ENCODE results near the gene RBBP7. TPM values are rescaled to one million over a fixed set of nuclear protein-coding genes. Genes with fewer than 3 reads are reported as not detected.

RBBP7 gene
- total and polyA plus RNA-seq, 2 of the 8 experiments (the other 6 are each of a cell fraction or from before 2014, with no cell fraction given), result 107 to 138 TPM

GRCh38 chrX:16870862-16871815 is 977 bp upstream of the RBBP7 start:
- H3K4ac ChIP-seq (replicated peaks; ENCODE audit: insufficient read length, low read depth, low read length), result no peak overlapping the region
- ChIA-PET CTCF (ENCODE audit: partially characterized antibody) (interaction anchor here (0.9 to 4.7 kb wide), 2 partner anchors 12 to 204 kb away, joined by 3 to 33 read pairs; no protein-coding TSS in a partner anchor), POLR2A (ENCODE audit: partially characterized antibody) (interaction anchor here (0.9 to 3.6 kb wide), 4 partner anchors 11 to 16 kb away, joined by 3 to 12 read pairs (median 8); no protein-coding TSS in a partner anchor)
- peak overlapping the region in 3 of 4 experiments; percentile 56 to 74 (median 74); a peak in 6 of 7 replicates for H3K9ac ChIP-seq (replicated peaks in 1 of 4; ENCODE audit: extremely low read depth in 1 of 4, low read depth in 3 of 4, low read length in 3 of 4)
- peak overlapping the region; percentile 48 for H3K18ac ChIP-seq (ENCODE audit: extremely low read depth, low read length)
- H3K23me2 ChIP-seq (ENCODE audit: low read depth, low read length), result peaks cover 6% of the 10 kb centered on the region
- peak overlapping the region; percentile 76 for H2AFZ ChIP-seq (ENCODE audit: low read length)
- H4K20me1 ChIP-seq (replicated peaks in 1 of 2; ENCODE audit: control insufficient read depth in 1 of 2, insufficient read depth in 2 of 2, low read length in 2 of 2), result peaks cover 5 to 15% of the 10 kb centered on the region in 2 experiments
- H2BK20ac ChIP-seq (ENCODE audit: low read length), result no peak overlapping the region
- H2AK5ac ChIP-seq (ENCODE audit: low read depth, low read length), result no peak overlapping the region
- 0 out of 2 replicates have a peak overlapping the region, but pooled peaks have one; percentile 50 for H2BK12ac ChIP-seq (ENCODE audit: low read depth, low read length)
- H3K56ac ChIP-seq (replicated peaks; ENCODE audit: insufficient read length, low read depth, low read length), result no peak overlapping the region
- H3K4me3 ChIP-seq (ENCODE audit: extremely low read depth in 1 of 4, insufficient read depth in 2 of 4, low read depth in 3 of 4, low read length in 4 of 4), result peak overlapping the region; percentile 41 to 82 (median 50)
- no peak overlapping the region for H3K23ac ChIP-seq (ENCODE audit: insufficient read length)
- peak overlapping the region; percentile 95; the same call in 1 of the 2 replicates for H4K8ac ChIP-seq (ENCODE audit: extremely low read depth, insufficient read depth, low read length)
- H3K4me1 ChIP-seq (replicated peaks in 1 of 4; ENCODE audit: control insufficient read depth in 3 of 4, insufficient read depth in 4 of 4, low read length in 3 of 4), result peaks cover 0 to 8% (median 0%) of the 10 kb centered on the region in 4 experiments; a peak in 3 of 7 replicates
- 3% methylated on average over 32 of the region's 41 CpGs; no CpG with 5 or more reads in 1 of the 2 experiments for WGBS, 2 experiments (ENCODE audit: extremely low coverage in 1 of 2, insufficient coverage in 1 of 2, insufficient read length in 1 of 2, insufficient replicate concordance in 2 of 2, low coverage in 1 of 2, low lambda C conversion rate in 2 of 2, missing lambda C conversion rate in 1 of 2)
- H3K79me2 ChIP-seq (ENCODE audit: control insufficient read depth in 1 of 2, insufficient read depth in 2 of 2, low read length in 2 of 2), result peaks cover 16 to 32% of the 10 kb centered on the region in 2 experiments
- no peak overlapping the region for H2BK120ac ChIP-seq (replicated peaks; ENCODE audit: low read depth, low read length)
- peaks cover 0 to 19% (median 1%) of the 10 kb centered on the region in 4 experiments; a peak in 4 of 8 replicates for H3K36me3 ChIP-seq (ENCODE audit: control insufficient read depth in 2 of 4, insufficient read depth in 4 of 4, low read length in 3 of 4)
- H3K9me3 ChIP-seq (ENCODE audit: insufficient read depth in 2 of 2, low read depth in 1 of 2, low read length in 1 of 2), result no peaks in the 10 kb centered on the region
- H3K27me3 ChIP-seq (replicated peaks in 1 of 4; ENCODE audit: control insufficient read depth in 3 of 4, extremely low read depth in 1 of 4, insufficient read depth in 3 of 4, low read length in 3 of 4), result no peaks in the 10 kb centered on the region
- FAIRE-seq (no peak), DNase-seq (ENCODE audit: low read depth in 1 of 2, low spot score in 2 of 2) (peak in 1 of 2 experiments; percentile 61)
- peak overlapping the region; percentile 66; the same call in 1 of the 2 replicates for H2BK5ac ChIP-seq (ENCODE audit: low read depth, low read length)
- peak overlapping the region; percentile 81 to 86 for H3K4me2 ChIP-seq (ENCODE audit: insufficient read depth in 1 of 2, low read depth in 2 of 2, low read length in 2 of 2)
- H3K14ac ChIP-seq (ENCODE audit: insufficient read length), result no peak overlapping the region
- H2BK15ac ChIP-seq (ENCODE audit: low read length), result no peak overlapping the region
- no peak overlapping the region for H4K91ac ChIP-seq (replicated peaks; ENCODE audit: insufficient read length, low read length)
- no peaks in the 10 kb centered on the region for H3K79me1 ChIP-seq (ENCODE audit: low read depth, low read length)
- H4K5ac ChIP-seq (ENCODE audit: insufficient read length, low read depth, low read length), result peak overlapping the region; percentile 83
- H3K27ac ChIP-seq (ENCODE audit: low read depth, low read length), result peak overlapping the region; percentile 73
- no peak for TF ChIP-seq KDM5A (IDR thresholded peaks at IDR 0.05; ENCODE audit: low read length)
- 0 out of 2 replicates have a peak, but pooled peaks have one; percentile 7 for TF ChIP-seq TBP (IDR thresholded peaks at IDR 0.05; ENCODE audit: low read depth, low read length)
- no peak for TF ChIP-seq CREB1 (IDR thresholded peaks at IDR 0.05)
- TF ChIP-seq RBBP5 (IDR thresholded peaks at IDR 0.05; ENCODE audit: borderline replicate concordance, low read depth, low read length), result 0 out of 2 replicates have a peak, but pooled peaks have one; percentile 21
- TF ChIP-seq POLR2AphosphoS5 (IDR thresholded peaks at IDR 0.05; ENCODE audit: low read depth, low read length), result no peak
- no peak for TF ChIP-seq CTBP2 (IDR thresholded peaks at IDR 0.05; ENCODE audit: borderline replicate concordance, insufficient read depth, insufficient read length, low read length)
- TF ChIP-seq CEBPB (IDR thresholded peaks at IDR 0.05; ENCODE audit: low read depth, low read length), result no peak
- no peak for TF ChIP-seq CBX8 (IDR thresholded peaks at IDR 0.05; ENCODE audit: borderline replicate concordance, low read depth, low read length)
- no peak for TF ChIP-seq E2F6 (IDR thresholded peaks at IDR 0.05)
- TF ChIP-seq KDM1A (IDR thresholded peaks at IDR 0.05; ENCODE audit: borderline replicate concordance, low read length), result no peak

Data from H1 (cell line).